Suprapubic skin (tissue), 3 donors: ENCODE results near the gene MN1.

Experiments used
- CTCF ChIP-seq, 2 donors: fragments of 200-600 bp in 1 of 2; fragments of 450-650 bp in 1 of 2; sonication (generic) in 1 of 2; IDR thresholded peaks; one replicate each; pipeline ENCODE4 v1.5.1; 2016 to 2019; ENCODE audit warnings: antibody characterized with exemption in 2 of 2, mild to moderate bottlenecking in 1 of 2, moderate library complexity in 1 of 2
- POLR2A ChIP-seq, 2 donors: fragments of 450-650 bp; IDR thresholded peaks; one replicate each; pipeline ENCODE4 v1.6.1; 2017; ENCODE audit warnings: antibody characterized with exemption in 2 of 2, mild to moderate bottlenecking in 2 of 2, moderate library complexity in 2 of 2

GRCh38 chr22:27846910-27847309 lies 45.4 kb upstream of the MN1 start:
- TF ChIP-seq CTCF (IDR thresholded peaks at IDR 0.05) (no peak), POLR2A (IDR thresholded peaks at IDR 0.05) (no peak)
